Activated CD8-positive, alpha-beta T cell treated with anti-CD3 and anti-CD28 coated beads, Interleukin-2, amount 10 ng/mL, durations not matched to agents 7 days and 5 days (primary cell): ENCODE data around the gene ZBTB8A. TPM values are rescaled to one million over a fixed set of nuclear protein-coding genes. Genes with fewer than 3 reads are reported as not detected.
A peak's percentile ranks its signal among the peaks of the same experiment; 100 is the strongest.
"Not testable (repeated sequence)": the region's sequence is repeated elsewhere in the genome, so short reads cannot be mapped to it uniquely, and the experiment has no call there.

Source experiments
- ATAC-seq: fragments of 150-1000 bp; cut with Tn5 transposase; one replicate; pipeline ENCODE4 v1.10.0; 2021; ENCODE audit warnings: moderate library complexity
- CTCF ChIA-PET: fragments of 350-600 bp; sonication (Branson Sonifier 250); formaldehyde crosslinking; loops from one replicate; lab custom pipeline; 2021; ENCODE audit warnings: antibody characterized with exemption; lab: Charles Lee
- POLR2A ChIA-PET: fragments of 350-600 bp; sonication (Branson Sonifier 250); formaldehyde crosslinking; loops from one replicate; lab custom pipeline; 2021; ENCODE audit warnings: antibody characterized with exemption; lab: Charles Lee
- DNase-seq: peaks from one replicate; pipeline ENCODE4 v3.0.0-alpha.2; 2020
- H3K27ac Mint-ChIP-seq: one replicate; pipeline ENCODE4 v1.8.0; 2021; ENCODE audit warnings: mild to moderate bottlenecking, mixed read lengths
- H3K27me3 Mint-ChIP-seq: one replicate; pipeline ENCODE4 v1.8.0; 2021; ENCODE audit warnings: low read depth, mixed read lengths
- H3K36me3 Mint-ChIP-seq: one replicate; pipeline ENCODE4 v1.8.0; 2021; ENCODE audit warnings: low read depth, mixed read lengths
- H3K4me1 Mint-ChIP-seq: one replicate; pipeline ENCODE4 v1.8.0; 2021; ENCODE audit warnings: low read depth, mixed read lengths
- H3K4me3 Mint-ChIP-seq: one replicate; pipeline ENCODE4 v1.8.0; 2021; ENCODE audit warnings: mild to moderate bottlenecking, mixed read lengths
- H3K9me3 Mint-ChIP-seq: one replicate; pipeline ENCODE4 v1.8.0; 2022; ENCODE audit warnings: mixed read lengths; ENCODE audit not compliant: insufficient read depth
- total RNA-seq, 2 experiments: library from RNA; stranded (reverse); gene quantifications; one replicate each; pipeline ENCODE4 v1.2.3, GENCODE V29; 2021

ZBTB8A gene
- total RNA-seq, 2 experiments from 2014 or later, result 0.11 to 0.18 TPM

GRCh38 chr1:32622806-32623681, 83.8 kb downstream of the ZBTB8A start:
- H3K27ac Mint-ChIP-seq, result peak overlapping the region; percentile 64
- peaks cover 37% of the 10 kb centered on the region for H3K4me1 Mint-ChIP-seq
- H3K27me3 Mint-ChIP-seq, result no peaks in the 10 kb centered on the region
- POLR2A ChIA-PET, result interaction anchor here (0.5 to 1.1 kb wide), 3 partner anchors 25 to 464 kb away, joined by 3 read pairs; no protein-coding TSS in a partner anchor
- H3K9me3 Mint-ChIP-seq, result no peaks in the 10 kb centered on the region
- CTCF ChIA-PET, result interaction anchor here (0.6 to 0.8 kb wide), 2 partner anchors 14 to 102 kb away, joined by 3 read pairs; no protein-coding TSS in a partner anchor
- peaks cover 45% of the 10 kb centered on the region for H3K36me3 Mint-ChIP-seq
- no peak overlapping the region for H3K4me3 Mint-ChIP-seq
- peak; percentile 25 for ATAC-seq
- DNase-seq, result no peak

GRCh38 chr1:32623775-32624174, 84.5 kb downstream of the ZBTB8A start:
- H3K36me3 Mint-ChIP-seq, result peaks cover 49% of the 10 kb centered on the region
- no peaks in the 10 kb centered on the region for H3K9me3 Mint-ChIP-seq
- CTCF ChIA-PET, result no interaction called here
- H3K27ac Mint-ChIP-seq, result peak overlapping the region; percentile 64
- no peak for ATAC-seq
- peaks cover 41% of the 10 kb centered on the region for H3K4me1 Mint-ChIP-seq
- no peak overlapping the region for H3K4me3 Mint-ChIP-seq
- peak; percentile 36 for DNase-seq
- POLR2A ChIA-PET, result no interaction called here
- H3K27me3 Mint-ChIP-seq, result no peaks in the 10 kb centered on the region

GRCh38 chr1:32626176-32626575, 86.9 kb downstream of the ZBTB8A start:
- Mint-ChIP-seq H3K4me3 (no peak overlapping the region), H3K27ac (no peak overlapping the region), H3K9me3 (no peaks in the 10 kb centered on the region), H3K4me1 (peaks cover 34% of the 10 kb centered on the region), H3K36me3 (peaks cover 47% of the 10 kb centered on the region), H3K27me3 (no peaks in the 10 kb centered on the region)
- ChIA-PET CTCF (no interaction called here), POLR2A (interaction anchor here (2.0 kb wide), 1 partner anchor 25 kb away, joined by 8 read pairs; the partner anchor contains the start of gene RBBP4)
- no peak for DNase-seq
- ATAC-seq, result no peak

GRCh38 chr1:32627596-32628162, 88.5 kb downstream of the ZBTB8A start:
- peaks cover 35% of the 10 kb centered on the region for H3K4me1 Mint-ChIP-seq
- H3K27ac Mint-ChIP-seq, result peak overlapping the region; percentile 90
- ChIA-PET CTCF (interaction anchor here (0.7 to 0.9 kb wide), 3 partner anchors 23 to 107 kb away, joined by 3 read pairs; partner anchors contain the start of gene RBBP4), POLR2A (interaction anchor here (0.7 to 1.6 kb wide), 4 partner anchors 18 to 50 kb away, joined by 3 to 16 read pairs (median 4); partner anchors contain the start of genes RBBP4 and ZBTB8OS)
- peaks cover 45% of the 10 kb centered on the region for H3K36me3 Mint-ChIP-seq
- H3K27me3 Mint-ChIP-seq, result no peaks in the 10 kb centered on the region
- H3K9me3 Mint-ChIP-seq, result no peaks in the 10 kb centered on the region
- peak; percentile 50 for DNase-seq
- H3K4me3 Mint-ChIP-seq, result peak overlapping the region; percentile 23
- peak; percentile 89 for ATAC-seq

- Mint-ChIP-seq H3K4me1 (peaks cover 31% of the 10 kb centered on the region), H3K36me3 (peaks cover 46% of the 10 kb centered on the region)
- not testable (repeated sequence) for DNase-seq, ATAC-seq, H3K9me3 Mint-ChIP-seq, H3K4me3 Mint-ChIP-seq, H3K27me3 Mint-ChIP-seq, H3K27ac Mint-ChIP-seq
- ChIA-PET POLR2A (interaction anchor here (1.1 to 1.8 kb wide), 2 partner anchors 19 to 21 kb away, joined by 3 to 6 read pairs; partner anchors contain the start of gene RBBP4), CTCF (interaction anchor here (2.1 kb wide), 1 partner anchor 10 kb away, joined by 5 read pairs; no protein-coding TSS in a partner anchor)
Measured at GRCh38 chr1:32630173-32630572, 90.9 kb downstream of the ZBTB8A start.

- H3K4me3 Mint-ChIP-seq, result no peak overlapping the region
- H3K4me1 Mint-ChIP-seq, result peaks cover 22% of the 10 kb centered on the region
- ChIA-PET CTCF (no interaction called here), POLR2A (interaction anchor here (0.6 to 0.8 kb wide), 2 partner anchors 20 to 1311 kb away, joined by 3 read pairs; no protein-coding TSS in a partner anchor)
- H3K9me3 Mint-ChIP-seq, result no peaks in the 10 kb centered on the region
- H3K27ac Mint-ChIP-seq, result no peak overlapping the region
- ATAC-seq (no peak), DNase-seq (no peak)
- peaks cover 41% of the 10 kb centered on the region for H3K36me3 Mint-ChIP-seq
- H3K27me3 Mint-ChIP-seq, result no peaks in the 10 kb centered on the region
Measured at GRCh38 chr1:32632829-32633228, 93.6 kb downstream of the ZBTB8A start.

GRCh38 chr1:32635508-32636277, 96.5 kb downstream of the ZBTB8A start:
- Mint-ChIP-seq H3K9me3 (no peaks in the 10 kb centered on the region), H3K4me3 (no peak overlapping the region), H3K4me1 (peaks cover 16% of the 10 kb centered on the region), H3K27me3 (no peaks in the 10 kb centered on the region), H3K36me3 (peaks cover 32% of the 10 kb centered on the region), H3K27ac (no peak overlapping the region)
- ATAC-seq (no peak), DNase-seq (no peak)
- CTCF ChIA-PET, result no interaction called here
- POLR2A ChIA-PET, result interaction anchor here (0.7 kb wide), 1 partner anchor 315 kb away, joined by 3 read pairs; no protein-coding TSS in a partner anchor

- DNase-seq, result no peak
- Mint-ChIP-seq H3K4me1 (peaks cover 18% of the 10 kb centered on the region), H3K27ac (no peak overlapping the region), H3K27me3 (no peaks in the 10 kb centered on the region), H3K36me3 (peaks cover 29% of the 10 kb centered on the region), H3K4me3 (no peak overlapping the region), H3K9me3 (no peaks in the 10 kb centered on the region)
- ChIA-PET CTCF (interaction anchor here (1.0 to 1.2 kb wide), 2 partner anchors 14 to 75 kb away, joined by 3 read pairs; no protein-coding TSS in a partner anchor), POLR2A (no interaction called here)
- ATAC-seq, result no peak
Measured at GRCh38 chr1:32636914-32637645, 97.9 kb downstream of the ZBTB8A start.

- DNase-seq (no peak), ATAC-seq (no peak)
- ChIA-PET POLR2A (interaction anchor here (1.0 kb wide), 1 partner anchor 12 kb away, joined by 4 read pairs; no protein-coding TSS in a partner anchor), CTCF (no interaction called here)
- Mint-ChIP-seq H3K9me3 (no peaks in the 10 kb centered on the region), H3K4me1 (peaks cover 4% of the 10 kb centered on the region), H3K36me3 (peaks cover 21% of the 10 kb centered on the region), H3K4me3 (no peak overlapping the region), H3K27ac (no peak overlapping the region), H3K27me3 (no peaks in the 10 kb centered on the region)
Measured at GRCh38 chr1:32639489-32640075, 100.4 kb downstream of the ZBTB8A start.

GRCh38 chr1:32642292-32642827, 103.1 kb downstream of the ZBTB8A start:
- ATAC-seq, H3K9me3 Mint-ChIP-seq, POLR2A ChIA-PET, H3K4me1 Mint-ChIP-seq, DNase-seq, H3K27ac Mint-ChIP-seq, CTCF ChIA-PET, H3K27me3 Mint-ChIP-seq, H3K4me3 Mint-ChIP-seq: not testable (repeated sequence)
- H3K36me3 Mint-ChIP-seq, result peaks cover 10% of the 10 kb centered on the region
